Central memory CD4-positive, alpha-beta T cell (primary cell): ENCODE data around the gene ACVR1B.

Experiments
- DNase-seq: peaks from one replicate; pipeline ENCODE4 v3.0.0; 2022

Gene ACVR1B

DNA sequence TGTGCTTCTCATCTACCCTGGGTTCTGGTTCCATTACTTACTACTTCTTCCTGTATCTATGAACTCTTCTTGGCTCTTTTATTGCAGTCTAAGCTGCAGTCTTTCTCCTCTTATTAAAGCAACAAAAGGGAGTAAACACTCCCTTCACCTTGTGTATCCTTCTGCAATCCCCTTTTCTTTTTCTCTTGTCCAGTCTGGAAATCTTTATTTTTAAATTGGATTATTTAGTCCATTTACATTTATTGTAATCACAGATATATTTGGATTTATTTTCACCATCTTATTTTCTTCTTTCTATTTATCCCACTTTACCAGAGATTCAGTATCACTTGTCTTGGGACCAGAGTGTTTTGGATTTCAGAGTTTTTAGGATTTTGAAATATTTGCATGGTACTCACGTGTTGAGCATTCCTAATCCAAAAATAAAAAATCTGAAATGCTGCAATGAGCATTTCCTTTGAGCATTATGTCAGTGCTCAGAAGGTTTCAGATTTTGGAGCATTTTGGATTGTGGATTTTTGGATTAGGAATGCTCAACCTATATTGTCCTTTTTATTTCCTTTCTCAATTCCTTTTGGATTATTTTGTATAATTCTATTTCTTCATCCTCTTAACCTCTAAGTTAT, 6.8 kb upstream of the ACVR1B start:
- no peak for DNase-seq

DNA sequence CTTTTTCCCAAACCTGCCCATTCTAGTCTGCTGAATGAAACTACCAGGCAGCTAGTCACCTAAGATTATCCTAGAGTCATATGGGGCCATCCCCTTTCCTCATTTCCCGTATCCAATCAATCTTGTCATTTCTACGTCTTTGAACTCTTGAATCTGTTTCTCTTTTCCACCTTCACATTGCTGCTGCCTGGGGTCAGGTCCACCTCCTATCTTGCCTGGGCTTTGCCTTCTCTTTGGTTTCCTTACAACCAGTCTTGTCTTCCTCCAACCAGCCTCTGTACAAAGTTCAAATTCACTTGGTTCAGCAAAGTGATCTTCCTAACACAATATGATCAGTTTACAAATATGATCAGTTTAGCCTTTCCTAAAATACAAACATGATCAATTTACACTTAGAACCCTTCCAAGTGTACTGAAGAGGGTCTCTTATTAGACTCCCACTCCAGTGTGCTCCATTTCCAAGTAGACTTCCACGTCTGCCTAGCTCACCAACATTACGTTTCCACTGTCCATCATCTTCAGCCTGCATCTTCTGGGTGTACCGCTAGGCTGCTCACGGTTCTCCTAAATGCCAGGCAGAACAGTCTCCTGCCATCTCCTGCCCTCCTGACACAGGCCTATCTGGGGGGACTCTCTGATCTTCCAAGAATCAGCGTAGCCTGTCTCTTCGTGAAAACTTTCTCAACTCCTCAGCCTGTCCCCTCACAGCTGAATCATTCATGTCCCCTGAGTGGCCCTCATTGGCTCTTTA, 4.1 kb upstream of the ACVR1B start:
- no peak for DNase-seq

DNA sequence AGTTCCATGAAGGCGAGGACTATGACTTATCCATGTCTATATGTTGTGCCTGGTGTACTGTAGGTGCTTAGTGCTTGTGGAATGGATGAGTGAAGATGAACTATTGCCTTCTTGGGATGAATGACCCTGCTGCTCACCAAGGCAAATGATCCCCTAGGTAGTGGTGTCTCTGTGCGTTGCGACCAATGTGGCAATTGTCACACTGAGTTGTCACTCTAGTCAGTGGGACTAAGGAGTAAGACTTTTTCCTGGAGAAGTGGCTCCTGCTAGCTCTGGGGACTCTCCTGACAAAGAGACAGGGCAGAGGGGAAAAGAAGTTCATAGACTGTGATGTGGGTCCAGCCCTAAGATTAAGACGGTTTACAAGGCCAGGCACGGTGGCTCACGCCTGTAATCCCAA, 3.4 kb upstream of the ACVR1B start:
- no peak for DNase-seq

DNA sequence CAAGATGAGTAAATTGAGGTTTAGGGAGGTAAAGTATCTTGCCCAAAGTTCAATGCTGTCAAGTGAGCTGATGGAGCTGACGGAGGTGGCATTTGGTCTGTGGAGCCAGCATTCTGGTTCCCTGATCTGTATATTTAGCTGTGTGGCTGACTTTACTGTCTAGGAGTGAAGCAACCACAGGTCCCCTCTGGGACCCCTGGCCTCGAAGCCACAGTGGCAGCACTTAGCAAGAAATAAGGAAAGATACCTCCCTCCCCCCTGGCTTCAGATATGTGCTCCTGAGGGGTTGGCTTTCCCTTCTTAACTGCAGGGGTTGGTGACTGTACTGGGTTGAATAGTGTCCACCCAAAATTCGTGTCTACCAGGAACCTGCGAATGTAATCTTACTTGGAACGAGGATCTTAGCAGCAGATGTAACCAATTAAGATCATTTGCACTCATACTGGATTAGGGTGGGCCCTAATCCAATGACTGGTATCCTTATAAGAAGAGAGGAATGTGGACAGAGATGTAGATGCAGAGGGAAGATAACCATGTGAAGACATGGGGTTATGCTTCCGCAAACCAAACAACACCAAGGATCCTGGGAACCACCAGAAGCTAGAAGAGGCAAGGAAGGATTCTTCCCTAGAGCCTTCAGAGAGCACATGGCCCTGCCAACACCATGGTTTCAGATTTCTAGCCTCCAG, 2.0 kb upstream of the ACVR1B start:
- no peak for DNase-seq

DNA sequence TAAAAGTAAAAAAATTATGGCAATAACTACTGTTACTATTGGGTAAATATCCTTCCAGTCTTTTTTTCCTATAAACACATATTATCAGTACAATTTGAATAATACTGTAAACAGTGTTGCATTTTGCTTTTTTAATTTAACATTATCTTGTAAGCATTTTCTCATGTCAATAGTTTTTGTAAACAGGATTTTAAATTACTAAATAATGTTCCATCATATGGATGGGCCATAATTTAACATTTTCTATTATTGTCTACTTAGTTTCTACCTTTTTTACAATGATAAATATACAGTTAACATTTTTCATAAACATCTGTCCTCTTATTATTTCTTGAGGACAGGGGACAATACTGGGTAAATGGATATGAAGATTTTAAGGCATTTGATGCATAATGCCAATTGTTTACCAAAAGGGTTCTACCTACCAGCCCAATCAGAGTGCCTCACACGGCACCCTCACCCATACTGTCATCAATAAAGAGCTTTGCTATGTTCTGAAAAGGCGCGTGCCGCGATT, 759 bp upstream of the ACVR1B start:
- DNase-seq: no peak

DNA sequence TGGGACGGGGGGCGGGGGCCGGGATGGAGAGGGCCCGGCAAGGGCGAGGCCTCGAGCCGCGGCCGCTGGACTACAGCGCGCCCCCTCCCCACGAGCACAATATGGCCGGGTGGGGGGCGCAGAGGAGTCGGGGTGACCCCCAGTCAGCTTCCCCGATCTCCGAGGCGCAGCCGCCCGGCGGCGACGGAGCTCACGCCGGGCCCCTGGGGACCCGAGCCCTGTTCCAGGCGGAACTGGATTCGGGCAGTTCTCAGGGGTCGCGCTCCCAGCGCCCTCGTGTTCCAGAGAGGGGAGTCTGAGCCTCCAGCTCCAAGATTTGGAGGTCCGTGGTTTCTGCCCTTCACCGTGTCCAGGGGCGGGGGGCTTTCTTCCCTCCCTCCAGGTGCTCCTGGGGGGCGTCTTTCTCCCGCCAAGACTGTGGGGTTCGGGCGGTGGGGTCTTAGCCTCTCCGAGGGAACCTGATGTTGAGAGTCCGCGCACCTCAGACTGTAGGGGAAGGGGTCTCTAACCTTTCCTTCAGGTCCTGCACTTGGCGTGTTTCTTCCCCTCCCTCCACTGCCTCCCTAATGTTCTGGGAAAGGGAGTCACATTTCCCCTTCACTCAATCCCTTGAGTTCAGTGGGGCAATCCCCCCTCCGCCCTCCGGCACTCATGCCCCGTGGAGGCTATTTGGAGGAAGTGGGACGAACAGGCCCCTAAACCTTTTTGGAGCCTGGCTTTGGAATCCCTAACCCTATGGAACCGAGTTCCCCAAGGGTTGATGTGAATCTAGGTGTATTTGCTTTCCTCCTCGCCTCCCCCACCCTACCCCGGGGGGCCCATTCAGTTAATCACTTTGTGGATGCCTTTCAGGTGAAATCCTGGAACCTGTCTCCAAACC, 584 bp downstream of the ACVR1B start:
- no peak for DNase-seq

DNA sequence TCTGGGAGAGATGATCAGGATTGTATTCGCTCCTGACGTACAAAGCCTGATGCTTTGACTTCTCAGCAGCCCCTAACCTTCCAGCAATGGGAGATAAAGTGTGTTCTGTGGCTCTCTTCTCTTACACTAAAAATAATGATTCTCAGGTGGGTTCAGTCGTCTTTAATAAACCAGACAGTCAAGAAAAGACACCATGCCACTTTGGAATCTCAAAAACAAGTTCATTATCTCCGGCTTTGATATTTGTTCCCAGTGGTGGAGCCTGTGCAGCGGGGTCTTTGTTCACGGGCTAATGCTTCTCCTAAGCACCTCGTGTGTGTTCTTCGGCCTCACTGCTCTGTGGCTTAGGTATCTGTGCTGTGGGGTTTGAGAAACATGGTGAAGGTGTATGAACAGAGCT, 1.6 kb downstream of the ACVR1B start:
- DNase-seq: no peak

DNA sequence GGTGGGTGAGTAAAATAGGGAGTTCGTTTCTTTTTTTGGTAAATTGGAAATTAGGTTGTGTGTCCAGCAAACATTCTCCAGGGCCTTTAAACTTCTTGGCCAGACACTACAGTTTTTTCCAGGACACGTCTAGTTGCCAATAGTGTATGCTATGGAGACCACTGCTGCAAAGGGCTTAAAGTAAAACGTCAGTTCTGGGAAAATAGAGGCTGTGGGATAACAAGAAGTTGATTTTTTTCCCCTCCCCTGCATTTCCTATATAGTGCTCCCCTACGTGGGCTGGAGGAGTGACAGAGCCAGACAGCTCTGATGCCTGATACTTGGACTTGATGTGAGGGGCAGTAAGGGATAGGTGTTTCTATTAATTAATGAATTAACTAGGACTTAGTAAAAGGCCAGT, 2.4 kb downstream of the ACVR1B start:
- DNase-seq: no peak

DNA sequence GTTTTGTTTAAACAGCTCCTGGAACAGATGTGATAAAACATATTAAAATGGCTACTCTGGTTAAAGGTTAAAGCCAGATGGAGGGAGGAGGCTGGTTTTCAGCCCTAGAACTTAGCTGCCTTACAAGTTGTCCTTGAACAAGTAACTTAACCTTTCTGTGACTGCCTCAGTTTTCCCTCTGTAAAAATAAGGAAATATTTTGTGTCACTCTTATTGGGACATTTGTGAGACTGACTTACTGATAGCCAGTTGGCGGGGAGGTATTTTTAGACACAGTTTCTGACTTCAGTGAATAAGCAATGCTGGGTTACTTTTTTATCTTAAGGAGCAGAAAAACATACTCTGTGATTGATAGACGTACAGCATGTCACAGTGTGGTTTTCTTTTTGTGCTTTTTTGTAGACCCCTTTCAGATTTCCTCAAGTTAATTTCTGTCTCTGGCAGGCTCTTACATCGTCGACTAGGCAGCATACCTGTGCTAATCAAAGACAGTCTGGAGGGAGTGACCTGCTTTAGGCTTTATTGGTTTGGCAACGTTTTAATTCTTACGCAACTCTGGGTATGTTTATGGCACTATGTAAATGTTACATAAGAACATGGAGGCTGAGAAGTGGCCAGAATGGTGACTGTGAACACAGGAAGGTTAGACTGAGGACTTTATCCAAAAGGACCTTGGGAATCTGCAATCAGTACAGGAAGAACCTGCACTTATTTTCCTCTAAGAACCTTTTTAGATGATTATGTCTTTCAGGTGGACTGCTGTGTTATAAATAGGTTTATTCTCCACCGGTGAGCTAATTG, 3.3 kb downstream of the ACVR1B start:
- no peak for DNase-seq

DNA sequence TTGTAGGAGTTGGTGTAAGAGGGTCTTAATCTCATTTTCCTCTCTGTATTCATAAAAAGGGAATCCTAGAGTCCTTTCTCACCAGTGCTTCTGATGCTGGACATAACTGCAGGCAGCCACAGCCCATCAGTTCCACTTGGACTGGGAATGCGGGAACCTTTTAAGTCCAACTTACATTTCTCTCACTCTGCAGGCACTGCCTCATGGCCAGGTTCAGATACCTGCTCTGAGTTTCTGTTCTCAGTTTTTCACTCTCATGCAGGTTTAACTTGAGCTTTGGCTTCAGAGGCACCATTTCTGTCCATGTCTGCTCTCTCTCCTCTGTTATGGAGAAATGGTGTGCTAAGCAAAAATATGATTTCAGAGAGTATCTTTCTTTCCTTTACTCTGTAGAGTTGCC, 4.2 kb downstream of the ACVR1B start:
- no peak for DNase-seq

DNA sequence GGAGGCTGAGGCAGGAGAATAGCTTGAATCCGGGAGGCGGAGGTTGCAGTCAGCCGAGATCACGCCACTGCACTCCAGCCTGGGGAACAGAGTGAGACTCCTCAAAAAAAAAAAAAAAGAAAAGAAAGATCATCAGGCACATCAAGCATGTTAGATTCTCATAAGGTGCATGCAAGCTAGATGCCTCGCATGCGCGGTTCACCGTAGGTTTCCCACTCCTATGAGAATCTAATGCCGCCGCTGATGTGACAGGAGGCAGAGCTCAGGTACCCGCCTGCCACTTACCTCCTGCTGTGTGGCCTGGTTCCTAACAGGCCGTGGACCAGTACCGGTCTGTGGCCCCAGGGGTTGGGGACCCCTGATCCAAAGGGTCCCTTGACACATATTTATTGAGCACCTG, 7.0 kb downstream of the ACVR1B start:
- no peak for DNase-seq

DNA sequence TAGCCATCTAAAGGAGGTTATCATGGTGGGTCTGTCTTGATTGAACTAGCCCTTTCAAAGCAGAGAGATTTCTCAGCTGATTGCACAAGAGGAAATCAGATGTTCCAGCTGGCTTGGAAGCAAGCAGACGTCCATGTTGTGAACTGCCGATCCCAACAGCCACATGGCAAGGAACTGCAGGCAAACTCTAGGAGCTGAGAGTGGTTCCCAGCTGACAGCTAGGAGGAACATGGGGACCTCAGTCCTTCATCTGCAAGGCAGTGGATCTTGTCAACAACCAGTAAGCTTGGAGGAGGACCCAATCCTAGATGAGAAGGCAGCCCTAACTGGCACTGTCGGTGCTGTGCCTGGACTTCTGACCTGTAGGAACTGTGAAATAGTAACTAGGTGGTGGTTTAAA, 7.7 kb downstream of the ACVR1B start:
- DNase-seq: no peak

DNA sequence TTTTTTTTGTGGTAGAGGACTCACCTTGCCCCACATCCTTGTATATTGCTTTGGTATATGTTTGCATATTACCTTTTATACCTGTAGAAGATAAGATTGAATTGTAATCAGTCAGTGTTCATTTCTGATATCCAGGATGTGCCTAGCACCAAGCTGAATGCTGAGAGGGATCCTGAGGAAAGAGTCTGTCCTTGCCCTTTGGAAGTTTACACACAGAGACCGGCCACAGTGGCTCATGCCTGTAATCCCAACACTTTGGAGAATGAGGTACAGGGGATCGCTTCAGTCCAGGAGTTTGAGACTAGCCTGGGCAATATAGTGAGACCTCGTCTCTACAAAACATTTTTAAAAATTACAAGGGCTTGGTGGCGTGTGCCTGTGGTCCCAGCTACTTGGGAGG, 8.4 kb downstream of the ACVR1B start:
- no peak for DNase-seq

DNA sequence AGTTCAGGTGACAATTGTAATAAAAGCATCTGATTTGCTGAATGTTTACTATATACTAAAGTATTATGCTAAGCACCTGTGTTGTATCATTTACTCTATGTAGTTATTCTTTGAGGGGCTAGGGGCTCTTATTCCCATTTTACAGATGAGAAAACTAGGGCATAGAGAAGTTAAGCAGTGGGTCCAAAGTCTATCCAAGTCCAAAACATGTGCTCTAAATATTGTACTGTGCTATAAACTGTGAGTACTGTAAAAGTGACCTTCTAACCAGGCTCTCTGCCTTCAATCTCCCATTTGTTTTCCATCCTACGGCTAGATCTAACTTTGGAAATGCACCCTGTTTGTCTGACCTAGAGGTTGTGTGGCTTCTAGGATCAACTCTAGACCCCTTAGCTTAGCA, 9.0 kb downstream of the ACVR1B start:
- no peak for DNase-seq

DNA sequence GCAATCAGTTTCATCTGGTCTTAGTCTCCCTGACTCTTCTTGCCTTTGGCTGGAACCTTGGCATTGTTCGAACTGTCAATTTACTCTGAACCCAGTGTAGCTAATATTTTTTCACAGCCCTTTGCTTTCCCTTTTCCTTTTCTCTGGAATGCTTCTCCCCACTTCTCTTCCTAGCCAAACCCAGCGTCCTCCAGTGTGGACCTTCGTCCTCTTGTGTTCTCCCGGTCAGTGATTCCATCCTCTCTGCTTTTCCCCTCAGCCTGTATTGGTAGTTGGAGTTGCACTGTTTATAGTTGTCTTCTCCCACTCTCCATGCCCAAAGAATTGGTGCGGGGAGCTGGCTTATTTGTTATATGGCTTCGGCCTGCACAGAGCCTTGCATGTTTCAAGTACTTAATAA, 9.4 kb downstream of the ACVR1B start:
- DNase-seq: no peak

DNA sequence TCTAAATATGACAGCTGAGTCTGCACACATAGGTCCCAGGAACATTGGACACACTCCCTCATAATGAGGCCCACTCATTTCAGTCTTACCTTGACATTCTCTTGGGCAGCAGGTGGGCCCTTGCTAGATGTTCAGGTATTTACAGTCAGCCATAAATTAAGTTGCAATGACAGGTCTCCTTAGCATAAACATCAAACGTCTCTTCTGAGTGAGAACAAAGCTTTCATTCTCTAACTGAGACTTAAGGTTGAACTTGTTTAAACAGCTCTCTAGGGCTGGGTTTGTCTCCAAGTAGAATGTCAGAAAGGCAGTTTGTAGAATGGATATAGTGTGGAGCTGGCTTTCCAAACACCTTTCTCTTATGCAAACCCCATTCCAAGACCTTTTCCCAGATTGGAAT, 10.3 kb downstream of the ACVR1B start:
- DNase-seq: no peak

DNA sequence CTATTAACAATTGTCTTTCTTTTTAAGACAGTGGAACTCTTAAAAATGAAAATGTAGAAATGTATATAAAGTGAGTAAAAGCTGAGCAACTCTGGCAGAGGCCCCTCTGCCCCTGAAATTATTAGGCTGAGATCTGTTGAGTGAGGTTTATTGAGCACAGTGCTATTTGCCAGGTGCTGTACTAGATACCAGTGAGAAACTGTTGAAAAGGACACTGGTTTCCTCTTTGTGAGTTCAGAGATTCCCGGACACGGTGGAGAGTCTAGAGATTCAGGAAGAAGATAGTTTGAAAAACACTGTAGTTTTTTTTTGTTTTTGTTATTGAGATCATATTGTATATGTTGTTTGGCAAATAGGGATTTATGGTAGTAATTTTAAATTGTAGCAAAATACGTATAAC, 11.2 kb downstream of the ACVR1B start:
- no peak for DNase-seq

DNA sequence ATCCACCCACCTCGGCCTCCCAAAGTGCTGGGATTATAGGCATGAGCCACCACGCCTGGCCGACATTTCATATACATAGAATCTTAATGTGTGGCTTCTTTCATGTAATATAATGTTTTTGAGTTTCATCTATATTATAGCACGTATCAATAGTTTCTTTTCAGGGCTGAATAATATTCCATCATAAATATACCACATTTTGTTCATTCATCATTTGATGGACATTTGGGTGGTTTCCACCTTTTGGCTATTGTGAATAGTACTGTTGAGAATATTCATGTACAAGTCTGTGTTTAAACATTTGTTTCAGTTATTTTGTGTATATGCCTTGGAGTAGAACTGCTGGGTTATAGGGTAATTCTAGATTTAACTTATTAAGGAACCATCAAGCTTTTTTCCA, 12.0 kb downstream of the ACVR1B start:
- no peak for DNase-seq

DNA sequence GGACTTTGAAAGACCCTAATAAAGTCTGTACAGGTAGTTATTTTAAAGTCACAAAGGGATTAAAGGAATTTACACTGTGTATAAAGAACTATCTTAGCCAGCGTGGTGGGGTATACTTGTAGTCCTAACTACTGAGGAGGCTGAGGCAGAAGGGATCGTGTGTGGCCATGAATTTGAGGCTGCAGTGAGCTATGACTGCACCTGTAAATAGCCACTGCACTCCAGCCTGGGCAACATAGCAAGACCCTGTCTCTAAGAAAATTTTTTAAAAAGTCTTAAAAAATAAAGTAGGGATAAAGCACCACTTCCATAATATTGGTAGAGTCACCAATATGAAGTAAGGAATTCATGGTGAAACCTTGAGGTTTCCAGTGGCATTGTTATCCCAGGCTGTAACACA, 18.1 kb downstream of the ACVR1B start:
- DNase-seq: no peak

DNA sequence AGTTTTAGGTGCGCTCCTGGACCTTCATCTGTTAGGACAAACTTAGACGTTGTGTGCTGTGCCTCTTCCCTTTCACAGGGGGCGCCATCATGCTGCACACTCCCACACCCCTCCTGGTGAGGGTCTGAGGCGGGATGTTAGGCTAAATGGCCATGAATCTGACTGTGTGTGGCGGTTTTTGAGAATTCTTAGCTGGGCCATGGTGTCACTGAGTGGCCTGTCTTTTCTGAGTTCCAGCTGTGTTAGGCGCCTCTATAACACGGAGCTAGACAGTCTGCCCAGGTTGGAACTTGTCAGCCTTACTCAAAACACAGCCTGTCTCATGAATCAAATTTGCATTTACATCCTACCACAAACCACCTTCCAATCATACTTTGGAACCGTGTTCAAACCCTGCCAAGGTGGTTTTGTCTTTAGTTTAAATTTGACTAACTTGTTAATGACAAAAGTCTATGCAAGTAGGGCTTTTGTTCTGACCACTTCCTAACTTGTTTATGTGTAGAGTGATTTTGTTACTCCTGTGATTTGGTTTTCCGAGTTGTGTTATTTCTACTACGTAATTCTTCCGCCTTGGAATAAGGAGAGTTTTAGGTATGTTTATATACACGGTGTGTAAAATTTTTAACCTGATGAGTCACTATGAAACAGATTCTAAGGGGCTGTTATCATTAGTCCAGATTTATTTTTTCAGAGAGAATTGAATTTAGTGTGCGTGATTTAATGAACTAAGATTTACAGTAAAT, 19.6 kb downstream of the ACVR1B start:
- peak; percentile 55 for DNase-seq

DNA sequence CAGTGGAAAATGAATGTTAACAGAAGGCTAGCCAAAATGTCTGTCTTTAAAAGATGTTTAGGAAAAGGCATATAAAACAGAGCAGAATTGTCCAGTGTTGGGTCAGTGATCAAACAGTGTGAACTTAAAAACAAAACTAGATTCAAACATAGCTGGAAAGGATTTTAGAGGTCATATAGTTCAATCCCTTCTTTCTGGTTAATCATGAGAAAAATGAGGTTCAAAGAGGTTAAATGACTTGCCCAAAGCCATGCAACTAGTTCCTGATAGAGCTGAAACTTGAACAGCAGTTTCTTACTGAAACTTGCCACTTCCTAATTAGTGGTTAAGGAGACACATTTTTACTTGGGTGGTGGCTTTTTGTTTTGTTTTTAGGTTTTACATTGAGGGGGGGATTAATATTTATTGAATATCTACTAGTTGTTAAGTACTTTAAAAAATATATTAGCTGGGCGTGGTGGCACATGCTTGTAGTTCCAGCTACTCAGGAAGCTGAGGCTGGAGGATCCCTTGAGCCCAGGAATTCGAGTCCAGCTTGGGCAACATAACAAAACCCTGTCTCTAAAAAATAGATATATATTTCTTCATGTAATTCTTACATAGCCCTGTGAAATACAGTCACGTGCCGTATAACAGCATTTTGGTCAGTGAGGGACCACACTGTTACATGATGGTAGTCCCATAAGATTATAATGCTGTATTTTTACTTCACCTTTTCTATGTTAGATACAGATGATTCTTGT, 20.4 kb downstream of the ACVR1B start:
- DNase-seq: no peak
